ENCODE measurements around the gene GALNT15. TPM values are rescaled to one million over a fixed set of nuclear protein-coding genes. Genes with fewer than 3 reads are reported as not detected.

The GALNT15 gene
- total and polyA plus RNA-seq, 4 donors, result 2.8 to 9.7 (median 7.6) TPM

DNA sequence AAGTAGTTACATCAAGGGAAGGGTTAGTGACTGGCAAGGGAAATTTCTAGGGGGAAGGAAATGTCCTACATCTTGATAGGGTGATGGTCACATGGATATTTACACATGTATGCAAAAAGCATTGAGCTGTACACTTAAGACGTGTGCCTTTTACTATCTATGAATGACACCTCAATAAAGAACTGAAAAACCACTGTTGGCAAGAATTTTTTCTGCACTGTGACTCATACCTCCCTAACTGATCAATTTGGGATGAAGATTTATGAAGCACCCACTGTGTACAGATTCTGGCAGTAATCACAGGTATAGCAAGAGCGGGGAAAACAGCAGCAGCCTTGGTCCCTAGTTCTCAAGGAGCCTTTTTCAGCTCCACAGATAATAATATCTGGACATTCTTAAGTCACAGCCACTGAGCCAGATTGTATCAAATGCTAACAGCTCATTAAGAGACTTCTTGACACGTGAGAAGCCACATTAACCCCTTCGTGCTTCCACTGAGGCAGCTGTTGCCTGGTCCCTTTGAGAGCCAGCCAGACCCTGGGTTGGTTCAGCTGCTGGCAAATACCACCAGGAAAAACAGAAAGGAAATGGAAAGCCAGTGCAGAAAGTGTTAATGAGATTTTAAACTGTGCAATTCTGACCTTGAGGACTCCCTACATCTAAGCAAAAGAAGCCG lies 32.0 kb upstream of the GALNT15 start:
- Histone ChIP-seq H3K4me1 (ENCODE audit: control insufficient read depth in 5 of 5, insufficient read depth in 5 of 5, low read length in 5 of 5) (peaks cover 3 to 25% (median 6%) of the 10 kb centered on the region in 5 donors), H3K9ac (ENCODE audit: insufficient read depth in 1 of 2, low read length in 2 of 2) (no peak overlapping the region), H3K27ac (ENCODE audit: low read depth in 1 of 2, low read length in 1 of 2) (no peak overlapping the region)

GRCh38 chr3:16143861-16144447 lies 30.5 kb upstream of the GALNT15 start:
- ATAC-seq (ENCODE audit: insufficient read depth, low FRiP score) (no peak), DNase-seq (no peak)
- Histone ChIP-seq H3K9ac (ENCODE audit: insufficient read depth in 1 of 2, low read length in 2 of 2) (no peak overlapping the region), H3K9me3 (ENCODE audit: control insufficient read depth in 4 of 4, insufficient read depth in 3 of 4, low read length in 3 of 4) (peaks cover 0 to 5% (median 0%) of the 10 kb centered on the region in 4 donors), H3K27me3 (ENCODE audit: control insufficient read depth in 3 of 3, insufficient read depth in 3 of 3, low read length in 2 of 3) (no peaks in the 10 kb centered on the region), H3K4me3 (no peak overlapping the region), H3K27ac (ENCODE audit: low read depth in 1 of 2, low read length in 1 of 2) (no peak overlapping the region), H3K36me3 (ENCODE audit: control insufficient read depth in 4 of 4, insufficient read depth in 4 of 4, low read length in 4 of 4) (no peaks in the 10 kb centered on the region), H3K4me1 (ENCODE audit: control insufficient read depth in 5 of 5, insufficient read depth in 5 of 5, low read length in 5 of 5) (peaks cover 4 to 32% (median 6%) of the 10 kb centered on the region in 5 donors)
- TF ChIP-seq, protein P1, sequence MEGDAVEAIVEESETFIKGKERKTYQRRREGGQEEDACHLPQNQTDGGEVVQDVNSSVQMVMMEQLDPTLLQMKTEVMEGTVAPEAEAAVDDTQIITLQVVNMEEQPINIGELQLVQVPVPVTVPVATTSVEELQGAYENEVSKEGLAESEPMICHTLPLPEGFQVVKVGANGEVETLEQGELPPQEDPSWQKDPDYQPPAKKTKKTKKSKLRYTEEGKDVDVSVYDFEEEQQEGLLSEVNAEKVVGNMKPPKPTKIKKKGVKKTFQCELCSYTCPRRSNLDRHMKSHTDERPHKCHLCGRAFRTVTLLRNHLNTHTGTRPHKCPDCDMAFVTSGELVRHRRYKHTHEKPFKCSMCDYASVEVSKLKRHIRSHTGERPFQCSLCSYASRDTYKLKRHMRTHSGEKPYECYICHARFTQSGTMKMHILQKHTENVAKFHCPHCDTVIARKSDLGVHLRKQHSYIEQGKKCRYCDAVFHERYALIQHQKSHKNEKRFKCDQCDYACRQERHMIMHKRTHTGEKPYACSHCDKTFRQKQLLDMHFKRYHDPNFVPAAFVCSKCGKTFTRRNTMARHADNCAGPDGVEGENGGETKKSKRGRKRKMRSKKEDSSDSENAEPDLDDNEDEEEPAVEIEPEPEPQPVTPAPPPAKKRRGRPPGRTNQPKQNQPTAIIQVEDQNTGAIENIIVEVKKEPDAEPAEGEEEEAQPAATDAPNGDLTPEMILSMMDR (IDR thresholded peaks at IDR 0.05; ENCODE audit: control extremely low read depth, extremely low read depth), result no peak
- 52 to 78% methylated on average over 2 of the region's 2 CpGs for WGBS, 2 donors

More for the DNA sequence above, 32.0 kb upstream of the GALNT15 start:
- DNase-seq (peak; percentile 85 to 95 (median 94)), ATAC-seq (ENCODE audit: insufficient read depth, low FRiP score) (no peak)
- H3K27me3 ChIP-seq (ENCODE audit: control insufficient read depth in 3 of 3, insufficient read depth in 3 of 3, low read length in 2 of 3), result no peaks in the 10 kb centered on the region
- H3K4me3 ChIP-seq, result no peak overlapping the region
- no peaks in the 10 kb centered on the region for H3K36me3 ChIP-seq (ENCODE audit: control insufficient read depth in 4 of 4, insufficient read depth in 4 of 4, low read length in 4 of 4)
- 62 to 77% methylated on average over 5 of the region's 5 CpGs for WGBS, 2 donors
- TF ChIP-seq, protein P1 (IDR thresholded peaks at IDR 0.05; ENCODE audit: control extremely low read depth, extremely low read depth), result no peak
- peaks cover 0 to 5% (median under 1%) of the 10 kb centered on the region in 4 donors for H3K9me3 ChIP-seq (ENCODE audit: control insufficient read depth in 4 of 4, insufficient read depth in 3 of 4, low read length in 3 of 4)

- no peak overlapping the region for H3K27ac ChIP-seq (ENCODE audit: low read depth in 1 of 2, low read length in 1 of 2)
- TF ChIP-seq, protein P1 (IDR thresholded peaks at IDR 0.05; ENCODE audit: control extremely low read depth, extremely low read depth), result no peak
- no peaks in the 10 kb centered on the region for H3K27me3 ChIP-seq (ENCODE audit: control insufficient read depth in 3 of 3, insufficient read depth in 3 of 3, low read length in 2 of 3)
- H3K4me1 ChIP-seq (ENCODE audit: control insufficient read depth in 5 of 5, insufficient read depth in 5 of 5, low read length in 5 of 5), result peaks cover 4 to 31% (median 11%) of the 10 kb centered on the region in 5 donors
- no peak overlapping the region for H3K9ac ChIP-seq (ENCODE audit: insufficient read depth in 1 of 2, low read length in 2 of 2)
- DNase-seq, result no peak
- ATAC-seq (ENCODE audit: insufficient read depth, low FRiP score), result no peak
- H3K36me3 ChIP-seq (ENCODE audit: control insufficient read depth in 4 of 4, insufficient read depth in 4 of 4, low read length in 4 of 4), result no peaks in the 10 kb centered on the region
- peaks cover 0 to 5% (median 0%) of the 10 kb centered on the region in 4 donors for H3K9me3 ChIP-seq (ENCODE audit: control insufficient read depth in 4 of 4, insufficient read depth in 3 of 4, low read length in 3 of 4)
- WGBS, 2 donors, result 94 to 99% methylated on average over 2 of the region's 2 CpGs
- H3K4me3 ChIP-seq, result no peak overlapping the region
Observed at GRCh38 chr3:16145176-16145575, 29.3 kb upstream of the GALNT15 start.

All from lung (tissue), 12 donors.